MCF 10A (cell line): ENCODE measurements around the gene DPP6. TPM values are rescaled to one million over a fixed set of nuclear protein-coding genes. Genes with fewer than 3 reads are reported as not detected.

Source experiments
- BruUV-seq: library from RNA; stranded (reverse); fragments of 400-500 nt; replicated peaks from 2 replicates; lab custom pipeline; 2021; lab: Mats Ljungman, UMichigan
- CTCF ChIA-PET: fragments of 300-600 bp; sonication (Branson Sonifier 250); formaldehyde crosslinking; extraction: SDS; loops from one replicate; lab custom pipeline; 2021; ENCODE audit warnings: antibody characterized with exemption, inconsistent platforms; lab: Yijun Ruan, JAX
- POLR2A ChIA-PET: fragments of 300-600, 350-650 bp; sonication (Branson Sonifier 250); formaldehyde crosslinking; extraction: SDS; loops from one replicate; lab custom pipeline; 2020; ENCODE audit warnings: antibody characterized with exemption, inconsistent platforms; lab: Yijun Ruan, JAX
- DNase-seq: peaks from one replicate; pipeline ENCODE4 v3.0.0-alpha.2; 2018; ENCODE audit not compliant: unreplicated experiment
- H3K27ac Mint-ChIP-seq: one replicate; pipeline ENCODE4 v1.8.0; 2022; ENCODE audit warnings: mild to moderate bottlenecking, low read depth, mixed read lengths; ENCODE audit not compliant: unreplicated experiment
- H3K27me3 Mint-ChIP-seq: one replicate; pipeline ENCODE4 v1.8.0; 2022; ENCODE audit warnings: mixed read lengths; ENCODE audit not compliant: insufficient read depth, unreplicated experiment
- H3K36me3 Mint-ChIP-seq: one replicate; pipeline ENCODE4 v1.8.0; 2022; ENCODE audit warnings: mild to moderate bottlenecking, moderate library complexity, mixed read lengths; ENCODE audit not compliant: insufficient read depth, unreplicated experiment
- H3K4me1 Mint-ChIP-seq: one replicate; pipeline ENCODE4 v1.8.0; 2022; ENCODE audit warnings: mixed read lengths; ENCODE audit not compliant: insufficient read depth, unreplicated experiment
- H3K4me3 Mint-ChIP-seq: one replicate; pipeline ENCODE4 v1.8.0; 2022; ENCODE audit warnings: mild to moderate bottlenecking, moderate library complexity, mixed read lengths; ENCODE audit not compliant: unreplicated experiment
- H3K9me3 Mint-ChIP-seq: one replicate; pipeline ENCODE4 v1.8.0; 2022; ENCODE audit warnings: mixed read lengths; ENCODE audit not compliant: unreplicated experiment
- CTCF ChIP-seq: fragments of 200-600 bp; IDR thresholded peaks from one replicate; pipeline ENCODE4 v1.8.0; 2022; ENCODE audit warnings: antibody characterized with exemption, mild to moderate bottlenecking; ENCODE audit not compliant: unreplicated experiment
- intact Hi-C: fragments of 100-400 bp; cut with micrococcal nuclease; formaldehyde crosslinking; loops from 2 replicates; pipeline ENCODE4 v1.14.1; 2022
- total RNA-seq: library from RNA; stranded (reverse); gene quantifications from 2 replicates; pipeline ENCODE4 v1.2.3, GENCODE V29; 2022

DPP6 gene
- total RNA-seq, 1 experiment from 2014 or later = not detected

- DNase-seq = no peak
- H3K9me3 Mint-ChIP-seq = peaks cover 29% of the 10 kb centered on the region
- no peak for TF ChIP-seq CTCF
- intact Hi-C loops = no loop called here
- ChIA-PET CTCF (interaction anchor here (0.5 to 2.9 kb wide), 7 partner anchors 9 to 1893 kb away, joined by 3 to 19 read pairs (median 3); no protein-coding TSS in a partner anchor), POLR2A (no interaction called here)
- H3K36me3 Mint-ChIP-seq = no peaks in the 10 kb centered on the region
- H3K4me1 Mint-ChIP-seq = no peaks in the 10 kb centered on the region
- no TSS peak for BruUV-seq
- H3K27me3 Mint-ChIP-seq = no peaks in the 10 kb centered on the region
- H3K4me3 Mint-ChIP-seq = no peak overlapping the region
- H3K27ac Mint-ChIP-seq = no peak overlapping the region
Observed at GRCh38 chr7:154748089-154748786, 696.0 kb downstream of the DPP6 start.

- H3K27ac Mint-ChIP-seq = no peak overlapping the region
- H3K27me3 Mint-ChIP-seq = no peaks in the 10 kb centered on the region
- H3K4me1 Mint-ChIP-seq = no peaks in the 10 kb centered on the region
- peaks cover 25% of the 10 kb centered on the region for H3K9me3 Mint-ChIP-seq
- POLR2A ChIA-PET = no interaction called here
- intact Hi-C loops = no loop called here
- BruUV-seq = no TSS peak
- TF ChIP-seq CTCF = no peak
- CTCF ChIA-PET = no interaction called here
- no peak overlapping the region for H3K4me3 Mint-ChIP-seq
- DNase-seq = no peak
- no peaks in the 10 kb centered on the region for H3K36me3 Mint-ChIP-seq
Observed at GRCh38 chr7:154750353-154750801, 698.2 kb downstream of the DPP6 start.

- Mint-ChIP-seq H3K4me3 (no peak overlapping the region), H3K4me1 (no peaks in the 10 kb centered on the region), H3K27me3 (no peaks in the 10 kb centered on the region), H3K36me3 (no peaks in the 10 kb centered on the region), H3K9me3 (peaks cover 19% of the 10 kb centered on the region), H3K27ac (no peak overlapping the region)
- no TSS peak for BruUV-seq
- ChIA-PET CTCF (interaction anchor here (0.5 to 2.6 kb wide), 3 partner anchors 8 to 235 kb away, joined by 3 to 15 read pairs (median 3); no protein-coding TSS in a partner anchor), POLR2A (no interaction called here)
- DNase-seq = no peak
- TF ChIP-seq CTCF = no peak
- intact Hi-C loops = no loop called here
Observed at GRCh38 chr7:154753226-154753625, 701.0 kb downstream of the DPP6 start.

GRCh38 chr7:154757756-154758155 is 705.6 kb downstream of the DPP6 start:
- no TSS peak for BruUV-seq
- Mint-ChIP-seq H3K9me3 (peaks cover under 1% of the 10 kb centered on the region), H3K4me1 (no peaks in the 10 kb centered on the region), H3K27ac (no peak overlapping the region), H3K27me3 (no peaks in the 10 kb centered on the region), H3K4me3 (no peak overlapping the region), H3K36me3 (no peaks in the 10 kb centered on the region)
- POLR2A ChIA-PET = no interaction called here
- CTCF ChIA-PET = interaction anchor here (0.6 to 1.0 kb wide), 4 partner anchors 13 to 401 kb away, joined by 3 to 5 read pairs (median 3); no protein-coding TSS in a partner anchor
- intact Hi-C loops = no loop called here
- TF ChIP-seq CTCF = no peak
- no peak for DNase-seq
